ENCODE data around the gene PTPRC.

The PTPRC gene

GRCh38 chr1:198628067-198628455, 10.8 kb upstream of the PTPRC start:
- DNase-seq (ENCODE audit: low read depth in 2 of 2): peak; percentile 7 to 16
- no peak overlapping the region for H3K4me3 ChIP-seq (replicated peaks in 1 of 2; ENCODE audit: low read depth in 2 of 2, low read length in 2 of 2)
- TF ChIP-seq CTCF (IDR thresholded peaks at IDR 0.05; ENCODE audit: low read depth, low read length): no peak

- no peak for TF ChIP-seq CTCF (IDR thresholded peaks at IDR 0.05; ENCODE audit: low read depth, low read length)
- no peak for DNase-seq (ENCODE audit: low read depth in 2 of 2)
- no peak overlapping the region for H3K4me3 ChIP-seq (replicated peaks in 1 of 2; ENCODE audit: low read depth in 2 of 2, low read length in 2 of 2)
Measured at GRCh38 chr1:198629610-198630009, 9.2 kb upstream of the PTPRC start.

GRCh38 chr1:198630863-198631262, 8.0 kb upstream of the PTPRC start:
- TF ChIP-seq CTCF (IDR thresholded peaks at IDR 0.05; ENCODE audit: low read depth, low read length): no peak
- DNase-seq (ENCODE audit: low read depth in 2 of 2): no peak
- no peak overlapping the region for H3K4me3 ChIP-seq (replicated peaks in 1 of 2; ENCODE audit: low read depth in 2 of 2, low read length in 2 of 2)

- no peak for TF ChIP-seq CTCF (IDR thresholded peaks at IDR 0.05; ENCODE audit: low read depth, low read length)
- H3K4me3 ChIP-seq (replicated peaks in 1 of 2; ENCODE audit: low read depth in 2 of 2, low read length in 2 of 2): no peak overlapping the region
- no peak for DNase-seq (ENCODE audit: low read depth in 2 of 2)
Measured at GRCh38 chr1:198631292-198631691, 7.5 kb upstream of the PTPRC start.

- no peak for TF ChIP-seq CTCF (IDR thresholded peaks at IDR 0.05; ENCODE audit: low read depth, low read length)
- DNase-seq (ENCODE audit: low read depth in 2 of 2): no peak
- no peak overlapping the region for H3K4me3 ChIP-seq (replicated peaks in 1 of 2; ENCODE audit: low read depth in 2 of 2, low read length in 2 of 2)
Measured at GRCh38 chr1:198632007-198632406, 6.8 kb upstream of the PTPRC start.

- H3K4me3 ChIP-seq (replicated peaks in 1 of 2; ENCODE audit: low read depth in 2 of 2, low read length in 2 of 2): no peak overlapping the region
- no peak for DNase-seq (ENCODE audit: low read depth in 2 of 2)
- TF ChIP-seq CTCF (IDR thresholded peaks at IDR 0.05; ENCODE audit: low read depth, low read length): no peak
Measured at GRCh38 chr1:198633675-198634121, 5.1 kb upstream of the PTPRC start.

- TF ChIP-seq CTCF (IDR thresholded peaks at IDR 0.05; ENCODE audit: low read depth, low read length): no peak
- DNase-seq (ENCODE audit: low read depth in 2 of 2): no peak
- H3K4me3 ChIP-seq (replicated peaks in 1 of 2; ENCODE audit: low read depth in 2 of 2, low read length in 2 of 2): no peak overlapping the region
Measured at GRCh38 chr1:198635964-198636363, 2.9 kb upstream of the PTPRC start.

Data from cardiac fibroblast (primary cell).